Suprapubic skin (tissue), 3 donors: ENCODE measurements around the gene PRR14.

ENCODE experiments used
- EP300 ChIP-seq: sonication (generic); formaldehyde crosslinking; IDR thresholded peaks from one replicate; pipeline ENCODE4 v1.6.1; 2017; ENCODE audit warnings: antibody characterized with exemption
- POLR2A ChIP-seq, 2 donors: fragments of 450-650 bp; IDR thresholded peaks; one replicate each; pipeline ENCODE4 v1.6.1; 2017; ENCODE audit warnings: antibody characterized with exemption in 2 of 2, mild to moderate bottlenecking in 2 of 2, moderate library complexity in 2 of 2
- TF ChIP-seq, protein P1 (sequence below), 2 donors: fragments of 200-600 bp in 1 of 2; fragments of 450-650 bp in 1 of 2; sonication (generic) in 1 of 2; IDR thresholded peaks; one replicate each; pipeline ENCODE4 v1.5.1; 2016 to 2019; ENCODE audit warnings: antibody characterized with exemption in 2 of 2, mild to moderate bottlenecking in 1 of 2, moderate library complexity in 1 of 2

DNA sequence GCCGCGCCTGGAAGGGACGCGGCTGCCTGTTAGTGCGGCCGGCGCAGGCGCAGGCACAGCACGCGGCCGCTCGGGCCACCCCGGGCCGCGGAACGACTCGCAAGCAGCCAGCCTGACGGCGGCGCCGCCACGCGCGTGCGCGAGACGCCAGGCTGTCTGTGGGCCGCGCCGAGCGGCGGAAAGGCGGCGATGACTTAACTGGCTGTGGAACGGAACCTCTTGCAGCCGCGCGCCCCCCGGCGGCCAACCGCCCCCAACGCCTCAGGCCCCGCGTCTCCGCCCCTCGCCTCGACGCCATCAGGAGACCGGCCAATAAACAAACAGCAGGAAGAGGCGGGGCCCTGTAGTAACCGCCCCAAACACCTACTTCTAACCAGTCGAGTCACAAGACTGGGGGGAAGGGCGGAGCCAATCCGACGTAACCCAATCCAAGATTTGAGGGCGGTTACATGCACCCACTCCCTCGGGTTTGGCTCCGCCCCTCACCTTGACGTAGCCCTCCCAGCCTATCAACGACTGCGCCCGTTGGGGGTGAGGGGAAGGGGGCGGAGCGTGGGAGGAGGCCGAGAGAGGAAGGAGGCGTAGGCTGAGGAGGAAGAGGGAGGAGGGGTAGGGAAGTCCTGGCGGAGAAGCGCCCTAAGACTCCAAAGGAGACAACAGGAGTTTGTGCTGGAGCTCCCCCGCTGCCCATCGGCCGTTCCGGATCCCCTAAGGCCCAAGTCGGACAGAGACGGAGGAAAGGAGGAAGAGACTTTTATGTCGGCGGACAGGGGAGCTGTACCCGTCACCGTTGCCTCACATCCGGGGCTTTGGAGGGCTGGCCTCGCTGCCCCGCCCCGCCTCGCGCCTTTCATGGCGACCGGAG, 7.3 kb downstream of the PRR14 start, which contains the start of gene FBRS:
- TF ChIP-seq, protein P1, sequence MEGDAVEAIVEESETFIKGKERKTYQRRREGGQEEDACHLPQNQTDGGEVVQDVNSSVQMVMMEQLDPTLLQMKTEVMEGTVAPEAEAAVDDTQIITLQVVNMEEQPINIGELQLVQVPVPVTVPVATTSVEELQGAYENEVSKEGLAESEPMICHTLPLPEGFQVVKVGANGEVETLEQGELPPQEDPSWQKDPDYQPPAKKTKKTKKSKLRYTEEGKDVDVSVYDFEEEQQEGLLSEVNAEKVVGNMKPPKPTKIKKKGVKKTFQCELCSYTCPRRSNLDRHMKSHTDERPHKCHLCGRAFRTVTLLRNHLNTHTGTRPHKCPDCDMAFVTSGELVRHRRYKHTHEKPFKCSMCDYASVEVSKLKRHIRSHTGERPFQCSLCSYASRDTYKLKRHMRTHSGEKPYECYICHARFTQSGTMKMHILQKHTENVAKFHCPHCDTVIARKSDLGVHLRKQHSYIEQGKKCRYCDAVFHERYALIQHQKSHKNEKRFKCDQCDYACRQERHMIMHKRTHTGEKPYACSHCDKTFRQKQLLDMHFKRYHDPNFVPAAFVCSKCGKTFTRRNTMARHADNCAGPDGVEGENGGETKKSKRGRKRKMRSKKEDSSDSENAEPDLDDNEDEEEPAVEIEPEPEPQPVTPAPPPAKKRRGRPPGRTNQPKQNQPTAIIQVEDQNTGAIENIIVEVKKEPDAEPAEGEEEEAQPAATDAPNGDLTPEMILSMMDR (IDR thresholded peaks at IDR 0.05) = peak in 1 of 2 donors; percentile 84
- peak; percentile 13 to 92 for TF ChIP-seq POLR2A (IDR thresholded peaks at IDR 0.05)
- no peak for TF ChIP-seq EP300
